Cardiac muscle cell (in vitro differentiated cells and primary cell): ENCODE results near the gene MYO3B. TPM values are rescaled to one million over a fixed set of nuclear protein-coding genes. Genes with fewer than 3 reads are reported as not detected.
A peak's percentile ranks its signal among the peaks of the same experiment; 100 is the strongest.

ENCODE experiments used
- DNase-seq, 2 donors: peaks; one replicate each; pipeline versions ENCODE4 v3.0.0 to v3.0.0-alpha.2; 2010 to 2017; ENCODE audit warnings: low read depth in 1 of 2, low spot score in 1 of 2
- H3K27ac ChIP-seq: fragments of 200-600 bp; sonication (generic); 2 replicates; pipeline ENCODE4 v1.5.1; 2016
- H3K27me3 ChIP-seq: fragments of 200-600 bp; sonication (generic); 2 replicates; pipeline ENCODE4 v1.6.0; 2016; ENCODE audit warnings: control low read depth
- H3K36me3 ChIP-seq: fragments of 200-600 bp; sonication (generic); 2 replicates; pipeline ENCODE4 v1.5.1; 2016; ENCODE audit warnings: control low read depth
- H3K4me1 ChIP-seq: fragments of 200-600 bp; sonication (generic); 2 replicates; pipeline ENCODE4 v1.8.1; 2017; ENCODE audit warnings: low read depth, mild to moderate bottlenecking, mixed run types
- H3K4me3 ChIP-seq: fragments of 200-600 bp; sonication (generic); 2 replicates; pipeline ENCODE4 v1.5.1; 2016; ENCODE audit warnings: mild to moderate bottlenecking
- H3K9me3 ChIP-seq: fragments of 200-600 bp; sonication (generic); 2 replicates; pipeline ENCODE4 v1.5.1; 2017; ENCODE audit warnings: low read depth, mild to moderate bottlenecking, control low read depth
- CTCF ChIP-seq: IDR thresholded peaks from 2 replicates; pipeline ENCODE4 v1.5.1; 2012; ENCODE audit warnings: low read depth, mild to moderate bottlenecking, low read length
- polyA plus RNA-seq: library from polyadenylated mRNA; unstranded; fragments of >200 nt; fragmentation: Nextera tagmentation; extraction: Ambion mirVana; gene quantifications from 2 replicates; pipeline ENCODE4 v1.2.1, GENCODE V29; 2016
- total RNA-seq: library from RNA; depleted of rRNA; stranded (reverse); fragments of >200 nt; gene quantifications from 2 replicates; pipeline ENCODE4 v1.2.3, GENCODE V29; 2016

Gene MYO3B
- total and polyA plus RNA-seq, 2 experiments from 2014 or later, result not detected

GRCh38 chr2:170503563-170503962 is 325.6 kb downstream of the MYO3B start:
- Histone ChIP-seq H3K27me3 (no peaks in the 10 kb centered on the region), H3K4me1 (no peaks in the 10 kb centered on the region), H3K27ac (no peak overlapping the region), H3K9me3 (no peaks in the 10 kb centered on the region), H3K36me3 (no peaks in the 10 kb centered on the region), H3K4me3 (no peak overlapping the region)
- no peak for TF ChIP-seq CTCF
- no peak for DNase-seq

GRCh38 chr2:170503971-170504809 is 326.2 kb downstream of the MYO3B start:
- H3K4me1 ChIP-seq, result no peaks in the 10 kb centered on the region
- TF ChIP-seq CTCF, result no peak
- peak in 1 of 2 donors; percentile 20 for DNase-seq
- no peaks in the 10 kb centered on the region for H3K9me3 ChIP-seq
- H3K4me3 ChIP-seq, result no peak overlapping the region
- no peaks in the 10 kb centered on the region for H3K36me3 ChIP-seq
- no peaks in the 10 kb centered on the region for H3K27me3 ChIP-seq
- H3K27ac ChIP-seq, result no peak overlapping the region

GRCh38 chr2:170504810-170505145 is 326.8 kb downstream of the MYO3B start:
- no peak for TF ChIP-seq CTCF
- Histone ChIP-seq H3K4me3 (no peak overlapping the region), H3K27me3 (no peaks in the 10 kb centered on the region), H3K27ac (no peak overlapping the region), H3K4me1 (no peaks in the 10 kb centered on the region), H3K9me3 (no peaks in the 10 kb centered on the region), H3K36me3 (no peaks in the 10 kb centered on the region)
- DNase-seq, result no peak

DNA sequence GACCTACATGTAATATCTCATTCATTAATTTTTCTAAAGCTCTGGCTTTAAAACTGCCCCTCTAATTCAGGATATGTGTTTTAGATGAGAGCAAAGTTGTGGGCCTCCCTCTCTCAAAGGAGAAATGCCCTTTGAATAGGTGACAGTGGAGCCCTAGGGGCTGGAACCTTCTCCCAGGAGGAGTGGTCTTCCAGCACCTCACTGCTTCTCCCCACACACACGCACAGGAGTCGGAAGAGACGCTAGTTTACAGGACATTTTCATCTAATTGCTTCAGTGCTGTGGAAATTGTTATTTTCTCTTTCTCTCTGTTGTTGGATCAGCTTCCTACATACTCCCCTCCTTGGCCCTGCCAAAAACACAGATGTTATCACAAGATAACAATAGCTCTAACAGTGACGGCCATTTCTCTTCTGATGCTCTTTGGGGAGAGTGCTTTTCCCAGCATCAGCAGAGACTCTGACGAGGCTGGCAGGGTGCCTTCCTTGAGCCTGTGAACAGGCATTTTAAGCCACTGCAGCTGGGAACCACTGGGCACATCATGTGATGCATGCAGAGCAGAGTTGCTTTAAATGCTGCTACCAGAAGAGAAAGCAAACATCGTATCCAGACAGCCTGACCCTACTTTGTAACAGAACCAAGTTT is 327.8 kb downstream of the MYO3B start:
- no peaks in the 10 kb centered on the region for H3K4me1 ChIP-seq
- no peak for TF ChIP-seq CTCF
- no peaks in the 10 kb centered on the region for H3K9me3 ChIP-seq
- H3K36me3 ChIP-seq, result no peaks in the 10 kb centered on the region
- peak in 1 of 2 donors; percentile 21 for DNase-seq
- no peak overlapping the region for H3K4me3 ChIP-seq
- no peak overlapping the region for H3K27ac ChIP-seq
- no peaks in the 10 kb centered on the region for H3K27me3 ChIP-seq

DNA sequence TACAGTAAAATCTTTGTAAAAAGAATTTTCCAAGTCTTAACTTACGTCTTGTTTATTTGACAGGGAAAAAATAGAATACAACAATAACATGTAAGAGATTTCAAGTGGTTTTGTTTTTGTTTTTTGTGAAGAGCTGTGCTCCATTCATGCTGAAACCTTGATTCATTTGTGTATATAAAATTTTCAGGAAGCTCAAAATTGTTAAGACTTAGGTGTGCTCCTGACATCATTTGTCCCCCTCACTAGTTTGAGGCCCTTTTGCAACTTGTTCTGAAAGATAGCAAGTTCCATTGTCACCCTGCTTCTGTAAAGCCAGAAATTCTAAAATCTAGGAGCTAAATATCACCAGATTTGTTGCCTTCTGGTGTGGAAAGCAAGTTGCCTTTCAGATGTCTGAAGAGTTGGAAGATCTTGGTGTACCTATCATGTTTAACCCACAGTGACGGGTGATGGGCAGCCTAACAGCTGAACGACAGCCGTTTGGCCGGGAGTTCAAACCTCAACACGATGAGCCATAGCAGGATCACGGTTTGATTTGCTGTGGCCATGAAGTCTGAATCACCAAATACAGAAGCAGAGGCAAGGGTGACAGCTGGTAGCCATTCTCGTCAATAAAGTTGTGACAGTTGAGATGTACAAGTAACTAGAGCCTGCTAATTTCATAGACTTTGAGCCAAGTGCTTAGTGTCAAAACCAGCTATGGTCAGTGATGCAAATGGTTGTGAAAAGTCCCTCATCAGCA is 331.7 kb downstream of the MYO3B start:
- Histone ChIP-seq H3K4me3 (no peak overlapping the region), H3K27me3 (no peaks in the 10 kb centered on the region), H3K4me1 (no peaks in the 10 kb centered on the region), H3K27ac (no peak overlapping the region), H3K36me3 (no peaks in the 10 kb centered on the region), H3K9me3 (no peaks in the 10 kb centered on the region)
- DNase-seq, result no peak
- no peak for TF ChIP-seq CTCF
